Endothelial cell of umbilical vein (primary cell): ENCODE measurements around the gene ARNT2. TPM values are rescaled to one million over a fixed set of nuclear protein-coding genes. Genes with fewer than 3 reads are reported as not detected.

ENCODE experiments used
- BruUV-seq: library from RNA; stranded (reverse); fragments of 400-500 nt; replicated peaks from 2 replicates; lab custom pipeline; 2021; lab: Mats Ljungman, UMichigan
- CTCF ChIA-PET: fragments of 300-600, 350-600 bp; sonication (Branson Sonifier 250); formaldehyde crosslinking; loops from one replicate; lab custom pipeline; 2021; ENCODE audit warnings: antibody characterized with exemption, inconsistent platforms; lab: Charles Lee
- POLR2A ChIA-PET: fragments of 300-600, 350-600 bp; sonication (Branson Sonifier 250); formaldehyde crosslinking; loops from one replicate; lab custom pipeline; 2021; ENCODE audit warnings: antibody characterized with exemption, inconsistent platforms; lab: Charles Lee
- DNase-seq: peaks from one replicate; pipeline ENCODE4 v3.0.0-alpha.2; 2011; ENCODE audit warnings: low read depth, low spot score
- FAIRE-seq: peaks from 2 replicates; lab custom pipeline; 2011; peaks lifted over from hg19 to GRCh38; lab: Jason Lieb, UNC
- H2AFZ ChIP-seq: 2 replicates; pipeline ENCODE4 v1.6.0; 2012; ENCODE audit warnings: low read depth, low read length, control low read depth, inconsistent platforms
- H3K27ac ChIP-seq: 2 replicates; pipeline ENCODE4 v1.5.1; 2011; ENCODE audit warnings: low read depth, mild to moderate bottlenecking, control low read depth, low read length, moderate library complexity; ENCODE audit not compliant: insufficient read depth
- H3K27me3 ChIP-seq, 2 experiments: 2 replicates each; pipeline versions ENCODE4 v1.6.0 to v1.6.1; 2011; ENCODE audit warnings: low read length in 2 of 2, mixed read lengths in 1 of 2; ENCODE audit not compliant: control insufficient read depth in 2 of 2, insufficient read depth in 2 of 2
- H3K36me3 ChIP-seq, 2 experiments: 2 replicates in 1 of 2; 3 replicates in 1 of 2; pipeline ENCODE4 v1.5.1; 2011; ENCODE audit warnings: low read length in 2 of 2, mild to moderate bottlenecking in 1 of 2, moderate library complexity in 1 of 2; ENCODE audit not compliant: control insufficient read depth in 2 of 2, insufficient read depth in 2 of 2; ENCODE audit errors: extremely low read depth in 1 of 2
- H3K4me1 ChIP-seq: 3 replicates; pipeline ENCODE4 v1.5.1; 2011; ENCODE audit warnings: mild to moderate bottlenecking, low read length; ENCODE audit not compliant: control insufficient read depth, insufficient read depth; ENCODE audit errors: extremely low read depth
- H3K4me2 ChIP-seq: 2 replicates; pipeline ENCODE4 v1.6.1; 2011; ENCODE audit warnings: low read length, control low read depth, mixed read lengths; ENCODE audit not compliant: insufficient read depth
- H3K4me3 ChIP-seq, 3 experiments: fragments of 200-600 bp in 1 of 3; sonication (generic), shearing (Covaris generic) in 1 of 3; replicated peaks in 1 of 3; 2 replicates each; pipeline ENCODE4 v1.5.1; 2011 to 2016; ENCODE audit warnings: control low read depth in 3 of 3, low read length in 3 of 3, mild to moderate bottlenecking in 2 of 3, inconsistent platforms in 1 of 3, low read depth in 1 of 3, moderate library complexity in 1 of 3; ENCODE audit not compliant: insufficient read depth in 1 of 3
- H3K79me2 ChIP-seq: 2 replicates; pipeline ENCODE4 v1.6.0; 2012; ENCODE audit warnings: low read length, inconsistent platforms; ENCODE audit not compliant: control insufficient read depth, insufficient read depth
- H3K9ac ChIP-seq: replicated peaks from 2 replicates; pipeline ENCODE3; 2011; ENCODE audit warnings: low read length, control low read depth; ENCODE audit not compliant: insufficient read depth; ENCODE audit errors: extremely low read depth
- H3K9me1 ChIP-seq: replicated peaks from 3 replicates; pipeline ENCODE4 v1.6.0; 2011; ENCODE audit warnings: mild to moderate bottlenecking, low read length; ENCODE audit not compliant: control insufficient read depth, insufficient read depth; ENCODE audit errors: extremely low read depth
- H3K9me3 ChIP-seq: replicated peaks from 2 replicates; pipeline ENCODE4 v1.5.1; 2012; ENCODE audit warnings: low read length, inconsistent platforms; ENCODE audit not compliant: control insufficient read depth, insufficient read depth
- H4K20me1 ChIP-seq: replicated peaks from 2 replicates; pipeline ENCODE3; 2011; ENCODE audit warnings: mild to moderate bottlenecking, low read length; ENCODE audit not compliant: control insufficient read depth, insufficient read depth; ENCODE audit errors: extremely low read depth
- CTCF ChIP-seq, 2 donors: IDR thresholded peaks; 1 replicate in 1 of 2; 2 replicates in 1 of 2; pipeline ENCODE4 v1.5.1; 2011; ENCODE audit warnings: low read length in 2 of 2, mild to moderate bottlenecking in 2 of 2, moderate library complexity in 2 of 2, control low read depth in 1 of 2, inconsistent platforms in 1 of 2, low read depth in 1 of 2; ENCODE audit not compliant: insufficient read depth in 1 of 2; ENCODE audit errors: extremely low read depth in 1 of 2
- EZH2 ChIP-seq: IDR thresholded peaks from 2 replicates; pipeline ENCODE4 v1.6.1; 2012; ENCODE audit warnings: borderline replicate concordance, low read depth, mild to moderate bottlenecking, moderate library complexity, low read length, inconsistent platforms; ENCODE audit not compliant: severe bottlenecking
- FOS ChIP-seq: IDR thresholded peaks from 2 replicates; pipeline ENCODE4 v1.6.1; 2011; ENCODE audit warnings: mild to moderate bottlenecking, low read length, moderate library complexity, borderline replicate concordance; ENCODE audit not compliant: insufficient read depth
- GATA2 ChIP-seq: IDR thresholded peaks from 2 replicates; pipeline ENCODE4 v1.7.0; 2011; ENCODE audit warnings: low read depth, mild to moderate bottlenecking, moderate library complexity, mixed read lengths, low read length; ENCODE audit not compliant: insufficient read length, insufficient read depth
- JUN ChIP-seq: IDR thresholded peaks from 2 replicates; pipeline ENCODE4 v1.6.1; 2011; ENCODE audit warnings: borderline replicate concordance, low read depth; ENCODE audit not compliant: insufficient read length, insufficient read depth
- MYC ChIP-seq: IDR thresholded peaks from one replicate; pipeline ENCODE4 v1.6.1; 2011; ENCODE audit warnings: mild to moderate bottlenecking, low read depth, low read length
- POLR2A ChIP-seq: IDR thresholded peaks from 2 replicates; pipeline ENCODE4 v1.6.1; 2012; ENCODE audit warnings: low read depth, mild to moderate bottlenecking, control low read depth, low read length
- POLR2AphosphoS5 ChIP-seq: IDR thresholded peaks from 2 replicates; pipeline ENCODE4 v1.6.1; 2012; ENCODE audit warnings: low read depth, mild to moderate bottlenecking, control low read depth, low read length, moderate library complexity; ENCODE audit not compliant: insufficient read depth
- dilution Hi-C: fragments of 300-500 bp; cut with MboI; formaldehyde crosslinking; loops from one replicate; pipeline ENCODE4 v1.15.0; 2019; ENCODE audit warnings: low sequenced_read_pairs; ENCODE audit not compliant: extremely low pct_ligation_motif_present
- intact Hi-C: fragments of 100-400 bp; cut with micrococcal nuclease; formaldehyde crosslinking; loops from one replicate; pipeline ENCODE4 v1.10.0; 2022
- polyA plus RNA-seq, 4 experiments: library from polyadenylated mRNA; depleted of rRNA in 3 of 4; stranded (reverse) in 3 of 4; unstranded in 1 of 4; fragments of >200 nt; gene quantifications; 2 replicates each; pipeline versions ENCODE4 v1.2.1 to v1.2.3, GENCODE V29; 2011 to 2012; ENCODE audit warnings: missing spikeins in 1 of 4
- total RNA-seq: library from RNA; stranded (reverse); gene quantifications from 2 replicates; pipeline ENCODE4 v1.2.3, GENCODE V29; 2021
- TF ChIP-seq, protein P1 (sequence below): IDR thresholded peaks from 2 replicates; pipeline ENCODE4 v1.6.1; 2011; ENCODE audit not compliant: insufficient read depth, insufficient read length

Gene ARNT2
- total and polyA plus RNA-seq, 2 donors (not counting 3 experiments of a cell fraction or from before 2014, with no cell fraction given): 0.03 to 0.20 TPM

GRCh38 chr15:80591938-80592825 is 188.0 kb downstream of the ARNT2 start:
- H3K27me3 ChIP-seq: no peaks in the 10 kb centered on the region
- no peak overlapping the region for H2AFZ ChIP-seq
- H3K9ac ChIP-seq: no peak overlapping the region
- no peaks in the 10 kb centered on the region for H3K36me3 ChIP-seq
- TF ChIP-seq MYC: no peak
- TF ChIP-seq JUN: no peak
- TF ChIP-seq POLR2AphosphoS5: no peak
- no peak for TF ChIP-seq EZH2
- no peak for TF ChIP-seq CTCF (IDR thresholded peaks at IDR 0.05; ENCODE audit: extremely low read depth in 1 of 2, insufficient read depth in 1 of 2, low read depth in 1 of 2, low read length in 2 of 2)
- TF ChIP-seq GATA2: no peak
- TF ChIP-seq, protein P1, sequence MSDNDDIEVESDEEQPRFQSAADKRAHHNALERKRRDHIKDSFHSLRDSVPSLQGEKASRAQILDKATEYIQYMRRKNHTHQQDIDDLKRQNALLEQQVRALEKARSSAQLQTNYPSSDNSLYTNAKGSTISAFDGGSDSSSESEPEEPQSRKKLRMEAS: no peak
- no peak for TF ChIP-seq FOS
- no peak for TF ChIP-seq POLR2A
- dilution Hi-C loops: no loop called here
- ChIA-PET CTCF (no interaction called here), POLR2A (no interaction called here)
- no peaks in the 10 kb centered on the region for H3K9me3 ChIP-seq
- H3K4me3 ChIP-seq: no peak overlapping the region
- no TSS peak for BruUV-seq
- H3K79me2 ChIP-seq: no peaks in the 10 kb centered on the region
- intact Hi-C loops: no loop called here
- no peak overlapping the region for H3K27ac ChIP-seq
- DNase-seq: no peak
- no peaks in the 10 kb centered on the region for H4K20me1 ChIP-seq
- no peak for FAIRE-seq
- H3K9me1 ChIP-seq: no peaks in the 10 kb centered on the region
- H3K4me2 ChIP-seq: no peak overlapping the region
- H3K4me1 ChIP-seq: peaks cover 36% of the 10 kb centered on the region
